ENCODE data around the gene PLPP3.
A peak's percentile ranks its signal among the peaks of the same experiment; 100 is the strongest.

The PLPP3 gene

GRCh38 chr1:56502700-56503245, 76.6 kb downstream of the PLPP3 start:
- no peak for DNase-seq (ENCODE audit: low read depth, low spot score)
- no peaks in the 10 kb centered on the region for H3K9me3 ChIP-seq (ENCODE audit: insufficient read depth, low read length)
- H3K36me3 ChIP-seq (ENCODE audit: insufficient read depth, insufficient read length, low read length) = peaks cover 75% of the 10 kb centered on the region
- no peak for TF ChIP-seq ZNF274 (IDR thresholded peaks at IDR 0.05; ENCODE audit: low read depth, low read length)
- TF ChIP-seq SUZ12 (IDR thresholded peaks at IDR 0.05; ENCODE audit: extremely low read depth, insufficient read depth, insufficient read length) = no peak
- no peak for TF ChIP-seq YY1 (IDR thresholded peaks at IDR 0.05; ENCODE audit: insufficient read depth, insufficient read length)
- H3K4me1 ChIP-seq (ENCODE audit: insufficient read depth, insufficient read length) = peaks cover 2% of the 10 kb centered on the region
- H3K4me3 ChIP-seq (ENCODE audit: insufficient read length, low read depth) = no peak overlapping the region
- H3K27me3 ChIP-seq (ENCODE audit: insufficient read depth, insufficient read length) = no peaks in the 10 kb centered on the region
- H3K9ac ChIP-seq (ENCODE audit: insufficient read length, low read depth) = no peak overlapping the region

GRCh38 chr1:56501888-56502287, 77.5 kb downstream of the PLPP3 start:
- Histone ChIP-seq H3K27me3 (ENCODE audit: insufficient read depth, insufficient read length) (no peaks in the 10 kb centered on the region), H3K36me3 (ENCODE audit: insufficient read depth, insufficient read length, low read length) (peaks cover 75% of the 10 kb centered on the region), H3K9ac (ENCODE audit: insufficient read length, low read depth) (no peak overlapping the region), H3K9me3 (ENCODE audit: insufficient read depth, low read length) (no peaks in the 10 kb centered on the region), H3K4me1 (ENCODE audit: insufficient read depth, insufficient read length) (peaks cover 2% of the 10 kb centered on the region), H3K4me3 (ENCODE audit: insufficient read length, low read depth) (no peak overlapping the region)
- TF ChIP-seq YY1 (IDR thresholded peaks at IDR 0.05; ENCODE audit: insufficient read depth, insufficient read length) = no peak
- DNase-seq (ENCODE audit: low read depth, low spot score) = no peak

DNA sequence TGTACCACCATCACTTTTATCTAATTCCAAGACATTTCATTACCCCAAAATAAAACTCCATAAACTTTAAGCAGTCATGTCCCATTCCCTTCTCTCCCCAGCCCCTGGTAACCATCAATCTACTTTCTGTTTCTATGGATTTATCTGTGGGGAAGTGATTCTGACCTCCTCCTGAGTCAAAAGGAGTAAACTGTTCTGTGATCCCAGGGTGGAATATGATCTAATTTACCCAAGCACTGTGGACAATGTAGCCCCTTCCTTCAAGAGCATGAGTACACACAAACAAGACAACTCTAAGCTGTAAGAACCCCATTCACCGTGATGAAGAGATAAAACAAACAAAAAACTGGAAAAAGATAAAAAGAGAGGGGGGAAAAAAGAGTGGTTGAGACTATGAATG, 77.9 kb downstream of the PLPP3 start:
- H3K4me1 ChIP-seq (ENCODE audit: insufficient read depth, insufficient read length) = peaks cover 2% of the 10 kb centered on the region
- H3K9ac ChIP-seq (ENCODE audit: insufficient read length, low read depth) = no peak overlapping the region
- no peak overlapping the region for H3K4me3 ChIP-seq (ENCODE audit: insufficient read length, low read depth)
- H3K9me3 ChIP-seq (ENCODE audit: insufficient read depth, low read length) = no peaks in the 10 kb centered on the region
- peaks cover 75% of the 10 kb centered on the region for H3K36me3 ChIP-seq (ENCODE audit: insufficient read depth, insufficient read length, low read length)
- TF ChIP-seq YY1 (IDR thresholded peaks at IDR 0.05; ENCODE audit: insufficient read depth, insufficient read length) = no peak
- no peak for TF ChIP-seq SUZ12 (IDR thresholded peaks at IDR 0.05; ENCODE audit: extremely low read depth, insufficient read depth, insufficient read length)
- no peak for TF ChIP-seq ZNF274 (IDR thresholded peaks at IDR 0.05; ENCODE audit: low read depth, low read length)
- H3K27me3 ChIP-seq (ENCODE audit: insufficient read depth, insufficient read length) = no peaks in the 10 kb centered on the region
- DNase-seq (ENCODE audit: low read depth, low spot score) = no peak

GRCh38 chr1:56496821-56497772, 82.3 kb downstream of the PLPP3 start:
- peaks cover 12% of the 10 kb centered on the region for H3K4me1 ChIP-seq (ENCODE audit: insufficient read depth, insufficient read length)
- no peaks in the 10 kb centered on the region for H3K27me3 ChIP-seq (ENCODE audit: insufficient read depth, insufficient read length)
- no peak overlapping the region for H3K4me3 ChIP-seq (ENCODE audit: insufficient read length, low read depth)
- H3K9ac ChIP-seq (ENCODE audit: insufficient read length, low read depth) = no peak overlapping the region
- TF ChIP-seq ZNF274 (IDR thresholded peaks at IDR 0.05; ENCODE audit: low read depth, low read length) (no peak), YY1 (IDR thresholded peaks at IDR 0.05; ENCODE audit: insufficient read depth, insufficient read length) (no peak), SUZ12 (IDR thresholded peaks at IDR 0.05; ENCODE audit: extremely low read depth, insufficient read depth, insufficient read length) (no peak)
- no peaks in the 10 kb centered on the region for H3K9me3 ChIP-seq (ENCODE audit: insufficient read depth, low read length)
- DNase-seq (ENCODE audit: low read depth, low spot score) = no peak
- H3K36me3 ChIP-seq (ENCODE audit: insufficient read depth, insufficient read length, low read length) = peaks cover 60% of the 10 kb centered on the region

DNA sequence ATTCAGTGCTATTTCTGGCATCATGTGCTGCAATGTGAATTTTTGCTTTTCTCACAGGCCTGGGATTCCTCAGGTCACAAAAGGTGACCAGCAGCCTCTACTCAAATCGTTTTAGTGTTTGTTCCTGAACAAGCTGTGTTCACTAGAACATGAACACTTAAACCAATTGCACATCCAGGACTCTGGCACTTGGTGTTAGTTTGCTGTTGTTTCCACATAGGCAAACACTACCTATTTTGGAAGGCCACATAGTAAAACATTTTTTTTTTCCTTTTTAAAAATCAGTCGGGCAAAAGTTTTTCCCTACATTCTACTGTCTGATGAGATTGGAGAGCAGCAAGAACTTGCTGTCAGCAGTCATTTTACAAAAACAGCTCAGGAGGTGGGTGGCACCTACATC, 83.2 kb downstream of the PLPP3 start:
- DNase-seq (ENCODE audit: low read depth, low spot score) = no peak
- Histone ChIP-seq H3K9me3 (ENCODE audit: insufficient read depth, low read length) (no peaks in the 10 kb centered on the region), H3K36me3 (ENCODE audit: insufficient read depth, insufficient read length, low read length) (peaks cover 63% of the 10 kb centered on the region), H3K27me3 (ENCODE audit: insufficient read depth, insufficient read length) (no peaks in the 10 kb centered on the region), H3K4me3 (ENCODE audit: insufficient read length, low read depth) (no peak overlapping the region), H3K4me1 (ENCODE audit: insufficient read depth, insufficient read length) (peaks cover 14% of the 10 kb centered on the region), H3K9ac (ENCODE audit: insufficient read length, low read depth) (no peak overlapping the region)
- TF ChIP-seq ZNF274 (IDR thresholded peaks at IDR 0.05; ENCODE audit: low read depth, low read length) (no peak), SUZ12 (IDR thresholded peaks at IDR 0.05; ENCODE audit: extremely low read depth, insufficient read depth, insufficient read length) (no peak), YY1 (IDR thresholded peaks at IDR 0.05; ENCODE audit: insufficient read depth, insufficient read length) (no peak)

DNA sequence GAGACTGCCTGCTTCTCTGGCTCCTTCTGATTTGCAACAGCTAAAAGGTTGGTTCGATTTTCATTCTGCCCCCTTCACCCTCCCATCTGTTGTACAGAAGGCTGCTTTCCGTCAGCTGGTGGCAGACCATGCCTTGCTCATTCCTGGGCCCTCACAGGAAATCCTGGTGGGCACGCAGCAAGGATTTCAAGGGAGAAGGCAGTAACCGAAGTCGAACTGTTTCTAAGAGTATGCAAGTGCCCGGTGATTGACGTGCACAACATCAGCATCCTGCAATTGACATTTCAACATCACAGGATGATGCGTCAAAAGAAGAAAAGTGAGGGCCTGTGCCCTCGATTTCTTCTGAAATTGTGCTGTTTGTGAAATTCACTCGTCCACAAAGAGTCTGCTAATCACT, 83.8 kb downstream of the PLPP3 start:
- no peak overlapping the region for H3K9ac ChIP-seq (ENCODE audit: insufficient read length, low read depth)
- H3K36me3 ChIP-seq (ENCODE audit: insufficient read depth, insufficient read length, low read length) = peaks cover 60% of the 10 kb centered on the region
- DNase-seq (ENCODE audit: low read depth, low spot score) = no peak
- peaks cover 14% of the 10 kb centered on the region for H3K4me1 ChIP-seq (ENCODE audit: insufficient read depth, insufficient read length)
- H3K27me3 ChIP-seq (ENCODE audit: insufficient read depth, insufficient read length) = no peaks in the 10 kb centered on the region
- no peaks in the 10 kb centered on the region for H3K9me3 ChIP-seq (ENCODE audit: insufficient read depth, low read length)
- no peak for TF ChIP-seq SUZ12 (IDR thresholded peaks at IDR 0.05; ENCODE audit: extremely low read depth, insufficient read depth, insufficient read length)
- TF ChIP-seq YY1 (IDR thresholded peaks at IDR 0.05; ENCODE audit: insufficient read depth, insufficient read length) = no peak
- no peak for TF ChIP-seq ZNF274 (IDR thresholded peaks at IDR 0.05; ENCODE audit: low read depth, low read length)
- no peak overlapping the region for H3K4me3 ChIP-seq (ENCODE audit: insufficient read length, low read depth)

DNA sequence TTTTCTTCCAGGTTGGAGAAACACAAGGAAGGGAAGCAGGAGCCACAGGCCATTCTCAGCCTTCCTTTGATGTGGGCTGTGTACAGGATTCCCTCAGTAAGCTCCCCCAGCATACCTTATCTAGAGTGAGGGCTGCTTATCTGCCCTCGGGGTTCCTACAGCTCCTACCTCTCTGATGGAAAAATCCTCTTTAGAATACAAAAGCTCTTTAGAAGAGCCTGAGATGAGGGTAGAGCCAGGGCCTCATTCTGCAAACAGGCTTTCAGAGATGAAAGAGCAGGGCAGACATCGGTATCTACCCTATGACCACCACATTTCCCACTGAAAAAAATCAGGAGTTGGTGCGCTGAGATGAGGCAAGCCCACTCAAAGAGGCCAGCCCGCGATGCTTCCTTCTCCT, 85.1 kb downstream of the PLPP3 start:
- H3K9ac ChIP-seq (ENCODE audit: insufficient read length, low read depth) = no peak overlapping the region
- no peak overlapping the region for H3K4me3 ChIP-seq (ENCODE audit: insufficient read length, low read depth)
- TF ChIP-seq SUZ12 (IDR thresholded peaks at IDR 0.05; ENCODE audit: extremely low read depth, insufficient read depth, insufficient read length) (no peak), YY1 (IDR thresholded peaks at IDR 0.05; ENCODE audit: insufficient read depth, insufficient read length) (no peak), ZNF274 (IDR thresholded peaks at IDR 0.05; ENCODE audit: low read depth, low read length) (no peak)
- H3K9me3 ChIP-seq (ENCODE audit: insufficient read depth, low read length) = no peaks in the 10 kb centered on the region
- H3K36me3 ChIP-seq (ENCODE audit: insufficient read depth, insufficient read length, low read length) = peaks cover 49% of the 10 kb centered on the region
- DNase-seq (ENCODE audit: low read depth, low spot score) = peak; percentile 73
- peaks cover 14% of the 10 kb centered on the region for H3K4me1 ChIP-seq (ENCODE audit: insufficient read depth, insufficient read length)
- no peaks in the 10 kb centered on the region for H3K27me3 ChIP-seq (ENCODE audit: insufficient read depth, insufficient read length)

Measured in NT2/D1 (cell line).